Measurements from ENCODE around the gene P2RX4.
"Not testable (repeated sequence)": the region's sequence is repeated elsewhere in the genome, so short reads cannot be mapped to it uniquely, and the experiment has no call there.

The P2RX4 gene

DNA sequence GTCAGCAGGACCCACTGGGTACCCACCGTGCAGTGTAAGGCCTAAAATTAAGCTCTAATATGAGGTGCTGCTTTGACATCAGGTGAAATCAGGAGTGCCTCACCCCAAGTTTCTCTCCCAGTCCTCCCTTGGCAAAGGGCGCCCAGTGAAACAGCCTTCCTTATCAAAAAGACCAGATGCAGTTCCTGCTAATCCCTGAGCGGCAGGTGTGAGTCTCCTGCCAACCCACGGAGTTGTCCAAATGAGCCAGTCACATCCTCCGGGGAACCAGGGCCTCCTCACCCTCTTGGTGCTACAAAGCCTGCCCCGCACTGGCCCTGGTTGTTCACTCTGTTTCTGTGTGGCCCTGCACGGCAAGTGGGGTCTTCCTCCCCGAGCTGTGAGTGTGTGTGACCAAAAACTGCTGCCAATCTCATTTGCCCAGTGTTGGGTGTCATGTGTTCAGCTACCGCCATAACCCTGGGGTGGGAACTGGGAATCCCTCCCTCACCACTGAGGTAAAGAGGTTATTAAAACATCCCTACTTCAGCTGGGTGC is 20.2 kb upstream of the P2RX4 start:
- no peak for DNase-seq

DNA sequence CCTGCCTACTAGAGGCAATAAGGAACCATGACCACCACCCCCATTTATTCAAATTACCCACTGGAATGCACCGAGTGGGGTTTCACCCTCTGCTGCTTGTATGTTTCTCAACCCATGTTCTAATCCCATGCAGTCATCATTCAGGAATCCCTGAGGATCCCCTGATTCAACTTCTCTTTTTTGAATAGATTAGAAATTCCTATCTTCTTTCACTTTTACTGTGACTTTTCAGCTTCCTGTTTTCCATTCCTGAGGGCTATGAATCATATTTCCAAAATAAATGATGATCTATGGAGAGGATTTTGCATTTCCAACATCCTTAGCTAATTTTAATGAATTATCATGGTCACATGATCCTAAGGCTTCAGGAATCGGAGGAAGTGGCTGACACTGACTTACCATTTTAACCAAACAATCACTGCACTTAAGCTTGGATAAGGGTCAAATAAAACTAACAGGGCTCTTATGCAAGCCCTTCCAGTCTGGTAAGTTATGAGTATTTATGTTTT is 19.4 kb upstream of the P2RX4 start:
- DNase-seq, result peak; percentile 95

DNA sequence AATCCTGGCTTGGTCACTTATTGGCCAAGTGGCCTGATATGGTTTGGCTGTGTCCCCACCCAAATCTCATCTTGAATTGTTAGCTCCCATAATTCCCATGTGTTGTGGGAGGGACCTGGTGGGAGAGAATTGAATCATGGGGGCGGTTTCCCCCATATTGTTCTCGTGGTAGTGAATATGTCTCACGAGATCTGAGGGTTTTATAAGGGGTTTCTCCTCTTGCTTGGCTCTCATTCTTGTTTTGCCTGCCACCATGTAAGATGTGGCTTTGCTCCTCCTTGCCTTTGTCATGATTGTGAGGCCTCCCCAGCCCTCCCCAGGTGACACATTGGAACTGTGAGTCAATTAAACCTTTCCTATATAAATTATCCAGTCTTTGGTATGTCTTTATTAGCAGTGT is 18.8 kb upstream of the P2RX4 start:
- DNase-seq, result no peak

DNA sequence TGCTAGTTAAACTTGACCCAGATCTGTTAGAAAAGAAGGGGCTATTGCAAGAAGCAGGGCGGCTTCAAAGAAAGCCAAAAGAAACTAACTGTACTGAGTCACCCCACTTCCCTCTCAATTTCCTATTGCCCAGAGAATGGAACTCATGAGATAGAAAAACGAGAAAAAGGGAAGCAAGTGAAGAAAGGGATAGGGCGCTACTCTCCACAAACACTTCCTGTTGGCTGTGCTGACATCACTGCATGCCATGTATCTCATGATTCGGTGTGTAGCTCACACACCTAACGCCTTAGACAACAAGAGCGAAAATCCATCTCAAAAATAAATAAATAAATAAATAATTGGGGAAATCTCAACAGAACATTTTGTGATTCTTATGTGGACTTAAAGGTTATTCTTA is 13.0 kb upstream of the P2RX4 start:
- peak; percentile 94 for DNase-seq

DNA sequence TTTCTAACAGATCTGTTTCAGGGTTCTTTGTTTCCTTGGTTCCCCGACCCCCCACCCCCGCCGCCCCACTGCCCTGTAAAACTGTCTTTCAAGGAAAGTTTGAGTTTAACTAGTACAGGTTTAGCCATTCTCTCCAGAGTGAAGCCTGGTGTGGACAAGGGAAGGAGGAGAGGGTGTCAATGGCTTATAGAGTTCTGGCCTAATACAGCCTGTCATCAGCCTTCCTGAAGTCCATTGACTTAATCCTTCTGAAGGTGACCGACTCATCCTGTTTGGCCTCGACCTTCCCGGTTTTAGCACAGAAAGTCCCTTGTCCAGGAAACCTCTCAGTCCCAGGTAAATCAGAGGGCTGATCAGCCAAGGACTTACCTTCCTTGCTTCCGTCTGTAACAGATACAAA is 11.0 kb upstream of the P2RX4 start:
- DNase-seq, result no peak

DNA sequence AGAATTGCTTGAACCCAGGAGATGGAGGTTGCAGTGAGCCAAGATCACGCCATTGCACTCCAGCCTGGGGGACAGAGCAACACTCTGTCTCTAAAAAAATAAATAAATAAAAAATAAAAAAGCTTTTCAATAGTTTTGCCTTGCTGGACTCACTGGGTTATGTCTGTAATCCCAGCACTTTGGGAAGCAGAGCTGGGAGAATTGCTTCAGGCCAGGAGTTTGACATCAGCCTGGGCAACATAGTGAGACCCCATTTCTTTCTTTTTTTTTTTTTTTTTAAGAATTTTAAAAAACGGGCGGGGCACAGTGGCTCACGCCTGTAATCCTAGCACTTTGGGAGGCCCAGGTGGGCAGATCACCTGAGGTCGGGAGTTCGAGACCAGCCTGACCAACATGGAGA is 8.8 kb upstream of the P2RX4 start:
- DNase-seq, result not testable (repeated sequence)

DNA sequence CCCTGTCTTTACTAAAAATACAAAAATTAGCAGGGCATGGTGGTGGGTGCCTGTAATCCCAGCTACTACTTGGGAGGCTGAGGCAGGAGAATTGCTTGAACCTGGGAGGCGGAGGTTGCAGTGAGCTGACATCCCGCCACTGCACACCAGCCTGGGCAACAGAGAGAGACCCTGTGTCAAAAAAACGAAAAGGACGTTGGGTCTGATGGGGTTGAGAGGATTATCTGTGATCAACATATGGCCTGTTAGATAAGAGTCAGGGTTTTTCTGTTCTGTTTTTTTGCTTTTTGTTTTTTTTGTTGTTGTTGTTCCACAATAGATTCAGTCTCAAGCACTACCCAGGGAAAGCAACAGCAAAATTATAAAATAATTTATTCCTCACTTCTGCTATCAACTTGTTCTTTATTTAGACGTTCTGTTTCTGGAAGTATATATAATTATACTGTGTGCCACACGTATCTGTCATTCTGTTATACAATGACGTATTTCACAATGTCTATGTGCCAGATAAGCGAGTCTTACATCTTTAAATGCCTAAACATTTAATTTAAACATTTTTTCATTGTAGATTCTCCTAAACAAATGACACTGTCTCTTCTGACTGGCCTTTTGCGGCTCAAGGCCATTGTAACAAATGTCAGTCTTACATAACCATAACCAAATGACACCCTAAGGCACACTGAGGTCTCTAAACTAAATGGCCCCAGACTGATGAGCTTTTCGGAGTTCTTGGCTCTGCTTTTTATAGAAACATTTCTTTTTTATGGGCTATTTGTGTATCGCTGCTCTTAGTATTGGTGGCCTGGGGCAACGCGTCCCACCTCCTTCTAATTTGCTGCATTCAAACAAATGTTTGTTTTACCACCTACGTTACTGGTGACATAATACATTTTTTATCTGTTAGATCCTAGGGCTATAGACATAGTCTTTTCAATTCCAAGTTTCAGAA is 7.2 kb upstream of the P2RX4 start:
- DNase-seq, result no peak

DNA sequence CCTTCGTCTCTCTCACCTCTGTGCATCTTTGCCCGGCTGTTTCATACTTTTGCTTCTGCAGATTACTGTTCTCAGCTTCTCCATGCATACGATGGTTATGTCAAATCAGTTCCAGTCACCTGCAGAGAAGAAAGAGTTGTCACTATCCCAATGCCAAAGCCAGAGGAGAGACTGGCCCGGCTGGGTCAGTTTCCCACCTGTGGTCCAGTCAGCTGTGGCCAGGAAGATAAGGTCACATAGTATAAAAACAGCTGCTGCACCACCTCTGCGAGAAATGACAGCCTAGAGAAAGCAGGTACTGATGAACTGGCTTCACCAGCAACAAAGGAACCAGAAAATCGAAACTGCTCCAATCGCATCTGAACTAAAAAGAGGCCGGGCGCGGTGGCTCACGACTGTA is 6.4 kb upstream of the P2RX4 start:
- no peak for DNase-seq

DNA sequence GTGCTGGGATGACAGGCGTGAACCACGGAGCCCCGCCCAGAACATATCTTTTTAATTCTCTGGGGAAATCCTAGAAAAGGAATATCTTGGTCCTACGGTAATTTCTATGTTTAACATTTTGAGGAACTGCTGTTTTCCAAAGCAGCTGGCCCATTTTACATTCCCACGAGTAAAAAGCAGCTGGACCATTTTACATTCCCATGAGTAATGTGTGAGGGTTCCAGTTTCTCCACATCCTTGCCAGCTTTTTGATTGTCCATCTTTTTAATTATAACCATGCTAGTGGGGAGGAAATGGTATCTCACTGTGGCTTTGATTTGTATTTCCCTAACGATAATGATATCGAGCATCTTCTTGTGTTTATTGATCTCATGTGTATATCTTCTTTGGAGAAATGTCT is 4.4 kb upstream of the P2RX4 start:
- no peak for DNase-seq

DNA sequence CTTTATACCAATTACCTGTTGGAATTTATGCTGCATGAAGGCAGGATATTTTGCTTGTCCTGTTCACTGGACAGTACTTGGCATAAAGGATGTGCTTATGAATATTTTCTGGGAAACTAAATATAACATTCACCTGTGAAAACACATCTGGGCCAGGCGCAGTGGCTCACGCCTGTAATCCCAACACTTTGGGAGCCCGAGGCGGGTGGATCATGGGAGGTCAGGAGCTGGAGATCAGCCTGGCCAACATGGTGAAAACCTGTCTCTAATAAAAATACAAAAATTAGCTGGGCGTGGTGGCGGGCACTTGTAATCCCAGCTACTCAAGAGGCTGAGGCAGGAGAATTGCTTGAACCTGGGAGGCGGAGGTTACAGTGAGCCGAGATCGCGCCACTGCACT is 1.4 kb upstream of the P2RX4 start:
- not testable (repeated sequence) for DNase-seq

DNA sequence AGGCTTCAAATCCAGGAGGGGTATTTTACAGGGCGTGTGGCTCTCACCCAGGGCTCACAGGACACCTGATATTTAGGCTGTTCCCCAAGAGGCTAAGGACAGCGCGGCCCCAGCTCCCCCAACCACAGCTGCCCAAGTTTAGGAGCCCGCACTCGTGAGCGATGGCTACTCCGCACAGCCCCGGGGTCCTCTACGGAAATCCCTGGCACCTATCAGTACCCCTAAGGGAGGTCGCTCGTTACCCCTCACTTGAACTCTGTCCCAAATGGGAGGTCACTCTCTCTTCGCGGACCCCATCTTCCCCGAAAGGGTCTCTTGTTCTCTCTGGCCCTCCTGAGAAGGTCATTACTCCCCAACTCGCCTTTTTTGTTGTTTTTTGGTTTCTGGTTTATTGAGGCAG is 708 bp upstream of the P2RX4 start:
- DNase-seq, result no peak

DNA sequence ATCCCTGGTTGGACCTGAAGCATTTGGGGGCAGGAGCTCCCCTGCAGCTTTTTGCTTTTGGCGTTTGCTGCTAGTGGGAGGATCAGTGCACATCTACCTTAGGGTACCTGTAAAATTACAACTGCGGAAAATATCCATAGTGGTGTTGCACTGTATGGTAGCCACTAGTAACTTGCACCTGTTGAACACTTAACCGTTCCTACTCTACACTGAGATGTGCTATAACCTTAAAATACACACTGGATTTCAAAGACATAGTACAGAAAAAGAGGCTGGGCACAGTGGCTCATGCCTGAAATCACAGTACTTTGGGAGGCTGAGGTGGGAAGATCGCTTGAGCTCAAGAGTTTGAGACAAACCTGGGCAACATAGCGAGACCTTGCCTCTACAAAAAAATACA is 2.9 kb downstream of the P2RX4 start:
- no peak for DNase-seq

DNA sequence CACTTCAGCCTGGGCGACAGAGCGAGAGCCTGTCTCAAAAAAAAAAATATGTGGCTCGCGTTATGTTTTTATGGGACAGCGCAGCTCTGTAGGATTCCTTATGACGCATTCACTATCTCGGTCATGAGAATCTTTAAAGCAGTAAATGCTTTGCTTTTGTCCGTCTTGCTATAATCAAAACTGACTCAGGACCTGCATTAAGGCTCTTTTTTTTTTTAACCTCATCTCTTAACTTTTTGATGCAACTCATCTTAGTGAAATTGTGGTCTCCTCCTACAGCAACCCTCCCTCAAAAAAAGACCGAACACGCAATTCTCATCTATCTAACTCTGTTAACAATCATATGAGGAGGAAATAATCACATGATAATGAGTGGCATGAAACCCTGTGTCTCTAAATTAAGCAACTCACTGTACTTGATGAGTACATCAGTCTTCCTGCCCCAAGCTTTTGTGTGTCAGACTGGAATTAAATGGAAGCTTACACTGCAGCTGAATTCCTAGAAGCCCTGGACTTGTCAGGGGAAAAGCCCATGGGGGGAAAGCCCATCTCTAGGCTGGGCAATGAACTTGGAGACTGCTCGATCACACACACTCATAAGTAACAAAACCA is 4.3 kb downstream of the P2RX4 start:
- DNase-seq, result peak; percentile 68

DNA sequence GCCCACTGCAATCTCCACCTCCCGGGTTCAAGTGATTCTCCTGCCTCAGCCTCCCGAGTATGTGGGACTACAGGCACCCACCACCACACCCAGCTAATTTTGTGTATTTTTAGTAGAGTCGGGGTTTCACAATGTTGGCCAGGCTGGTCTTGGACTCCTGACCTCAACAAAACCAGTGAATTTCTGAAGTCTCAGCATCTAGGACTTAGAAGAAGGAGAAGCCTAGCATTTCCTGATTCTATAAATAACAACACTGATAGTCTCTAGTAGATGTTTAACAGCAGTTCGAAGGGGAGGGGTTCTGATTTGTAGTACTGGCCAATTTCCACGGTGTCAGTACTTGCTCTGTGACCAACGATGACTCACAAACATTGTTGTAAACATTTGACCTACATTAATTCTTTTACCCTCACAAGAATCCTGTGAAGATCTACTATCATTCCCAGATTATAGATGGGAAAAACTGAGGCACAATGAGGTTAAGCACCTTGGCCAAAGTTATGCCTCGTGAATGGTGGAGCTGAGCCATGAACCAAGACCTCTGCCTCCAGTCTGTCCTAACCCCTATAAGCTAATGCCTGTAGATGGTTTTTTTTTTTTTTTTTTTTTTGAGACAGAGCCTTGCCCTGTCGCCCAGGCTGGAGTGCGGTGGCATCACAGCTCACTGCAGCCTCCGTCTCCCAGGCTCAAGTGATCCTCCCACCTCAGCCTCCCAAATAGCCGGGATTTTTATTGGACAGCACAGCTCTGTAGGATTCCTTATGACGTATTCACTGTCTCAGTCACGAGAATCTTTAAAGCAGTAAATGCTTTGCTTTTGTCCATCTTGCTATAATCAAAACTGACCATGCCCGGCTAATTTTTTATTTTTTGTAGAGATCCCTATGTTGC is 5.2 kb downstream of the P2RX4 start:
- DNase-seq, result peak; percentile 93

DNA sequence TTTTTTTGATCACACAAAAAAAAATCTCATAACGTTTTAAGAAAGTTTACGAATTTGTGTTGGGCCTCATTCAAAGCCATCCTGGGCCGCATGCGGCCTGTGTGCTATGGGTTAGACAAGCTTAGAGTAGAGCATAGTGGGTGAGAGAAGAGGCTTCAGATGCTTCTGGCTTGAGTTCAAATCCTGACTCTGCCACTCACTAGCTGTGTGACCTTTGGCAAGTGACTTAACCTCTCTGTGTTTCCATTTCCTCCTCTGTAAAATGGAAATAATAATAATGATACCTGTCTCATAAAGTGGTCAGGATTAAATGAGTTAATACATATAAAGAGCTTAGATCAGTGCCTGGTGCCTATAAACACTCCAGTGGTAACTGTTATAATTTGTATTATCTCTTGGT is 6.2 kb downstream of the P2RX4 start:
- DNase-seq, result no peak

DNA sequence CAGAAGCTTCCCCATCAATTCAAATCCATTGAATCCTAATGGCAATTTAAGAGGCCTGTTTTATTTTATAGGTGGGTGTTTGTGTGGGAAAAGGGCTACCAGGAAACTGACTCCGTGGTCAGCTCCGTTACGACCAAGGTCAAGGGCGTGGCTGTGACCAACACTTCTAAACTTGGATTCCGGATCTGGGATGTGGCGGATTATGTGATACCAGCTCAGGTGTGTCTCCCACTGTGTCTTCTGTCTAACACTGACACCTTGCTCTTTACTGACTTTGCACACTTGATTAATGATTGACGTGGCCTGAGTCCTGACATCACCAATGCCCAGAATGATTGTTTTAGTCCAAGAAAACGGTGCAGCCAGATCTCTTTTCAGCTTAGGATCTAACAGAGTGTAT is 7.1 kb downstream of the P2RX4 start:
- DNase-seq, result no peak

DNA sequence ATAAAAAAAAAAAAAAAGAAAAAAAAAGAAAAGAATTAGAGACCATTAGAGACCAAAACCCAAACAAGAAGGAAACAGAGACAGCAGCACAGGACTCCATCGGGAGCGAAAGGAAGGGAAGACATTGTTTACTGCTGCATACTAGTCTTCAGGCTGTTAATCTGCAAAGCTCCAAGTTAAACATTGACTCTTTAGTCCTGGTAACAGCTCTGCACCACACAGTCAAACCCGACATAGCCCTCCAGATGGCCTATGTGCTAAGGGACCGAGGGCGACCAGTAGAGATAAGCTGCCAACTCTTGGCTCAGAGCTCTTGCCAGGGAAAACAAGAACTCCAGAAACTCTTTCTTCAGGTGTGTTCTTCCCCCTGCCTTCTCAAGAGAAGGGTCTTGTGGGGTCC is 7.8 kb downstream of the P2RX4 start:
- no peak for DNase-seq

DNA sequence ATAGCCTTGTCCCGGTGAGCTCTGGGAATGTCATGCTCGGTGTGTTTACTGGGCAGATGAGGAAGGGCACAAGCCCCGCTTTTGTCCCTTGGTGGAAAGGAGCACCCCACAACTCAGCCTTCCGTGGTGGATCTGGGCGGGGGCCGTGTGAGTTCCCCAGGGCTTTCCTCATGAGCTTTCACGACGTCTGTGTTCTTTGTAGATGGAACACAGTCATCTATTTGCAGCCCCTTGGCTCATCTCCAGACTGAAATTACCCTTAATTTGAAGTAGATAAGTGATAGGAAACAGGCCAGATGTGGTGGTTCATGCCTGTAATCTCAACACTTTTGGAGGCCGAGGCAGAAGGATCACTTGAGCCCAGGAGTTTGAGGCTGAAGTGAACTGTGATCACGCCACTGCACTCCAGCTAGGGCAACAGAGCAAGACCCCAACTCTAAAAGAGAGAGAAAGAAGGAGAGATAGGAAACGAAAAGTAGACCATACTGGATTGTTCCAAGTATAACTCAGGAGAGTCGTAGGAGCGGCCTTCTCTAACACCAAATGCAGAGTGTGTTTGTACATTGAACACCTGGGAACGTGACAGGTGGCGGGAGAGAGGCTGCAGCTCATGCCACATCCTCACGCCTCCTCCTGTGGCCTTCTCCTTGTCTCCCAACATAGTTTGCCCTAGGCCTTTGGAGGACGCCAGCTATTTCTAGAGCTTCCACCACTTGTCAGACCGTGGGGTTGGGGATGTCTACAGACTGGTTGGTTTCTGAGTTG is 8.8 kb downstream of the P2RX4 start:
- no peak for DNase-seq

DNA sequence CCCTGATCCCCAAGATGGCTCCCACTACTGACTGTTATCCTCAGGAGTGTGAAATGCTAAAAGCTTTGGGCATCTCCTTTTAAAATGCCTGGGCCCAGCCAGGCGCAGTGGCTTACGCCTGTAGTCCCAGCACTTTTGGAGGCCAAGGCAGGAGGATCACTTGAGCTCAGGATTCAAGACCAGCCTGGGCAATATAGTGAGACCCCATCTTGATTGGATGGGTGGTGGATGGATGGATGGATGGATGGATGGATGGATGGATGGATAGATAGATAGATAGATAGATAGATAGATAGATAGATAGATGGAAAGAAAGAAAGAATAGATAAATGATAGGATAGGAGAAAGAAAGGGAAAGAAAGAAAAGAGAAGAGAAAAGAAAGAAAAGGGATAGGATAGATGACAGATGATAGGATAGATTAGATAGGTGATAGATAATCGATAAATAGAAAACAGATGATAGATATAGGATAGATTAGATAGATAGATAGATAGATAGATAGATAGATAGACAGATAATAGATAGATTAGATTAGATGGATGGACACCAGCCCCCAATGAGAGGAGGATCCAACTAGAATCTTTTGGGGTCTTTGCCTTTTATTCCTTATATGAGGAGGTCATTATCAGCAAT is 9.5 kb downstream of the P2RX4 start:
- DNase-seq, result no peak

DNA sequence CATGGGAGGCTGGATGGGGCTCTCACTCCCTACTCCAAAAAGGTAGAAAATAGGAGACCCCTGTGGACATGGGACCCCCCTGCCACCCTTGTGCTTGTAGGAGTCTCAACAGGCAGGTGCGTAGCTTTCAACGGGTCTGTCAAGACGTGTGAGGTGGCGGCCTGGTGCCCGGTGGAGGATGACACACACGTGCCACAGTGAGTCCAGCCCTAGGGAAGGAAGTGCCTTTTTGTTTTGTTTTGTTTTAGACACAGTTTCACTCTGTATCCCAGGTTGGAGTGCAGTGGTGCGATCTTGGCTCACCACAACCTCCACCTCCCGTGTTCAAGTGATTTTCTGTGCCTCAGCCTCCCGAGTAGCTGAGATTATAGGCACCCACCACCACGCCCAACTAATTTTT is 12.9 kb downstream of the P2RX4 start:
- no peak for DNase-seq
